NCI-H187 (cell line): ENCODE results near the gene UNG.

Experiments used
- DNase-seq, 2 experiments: peaks; one replicate each; lab custom pipeline; 2025; lab: John Stamatoyannopoulos, UW

The UNG gene

GRCh38 chr12:109156036-109156435 lies 58.6 kb downstream of the UNG start:
- no peak for DNase-seq

- no peak for DNase-seq
Measured at GRCh38 chr12:109156586-109156985, 59.2 kb downstream of the UNG start.

- DNase-seq: no peak
Measured at GRCh38 chr12:109157986-109158385, 60.6 kb downstream of the UNG start.

GRCh38 chr12:109160433-109160832 lies 63.0 kb downstream of the UNG start:
- no peak for DNase-seq
